Measurements from ENCODE around the gene C6orf132. TPM values are rescaled to one million over a fixed set of nuclear protein-coding genes. Genes with fewer than 3 reads are reported as not detected.

The C6orf132 gene
- polyA plus RNA-seq, 1 donor from 2014 or later: not detected

GRCh38 chr6:42071881-42072583 lies 70.4 kb downstream of the C6orf132 start:
- H3K27ac Mint-ChIP-seq: no peak overlapping the region
- no peaks in the 10 kb centered on the region for H3K9me3 Mint-ChIP-seq
- H3K36me3 Mint-ChIP-seq: peaks cover 2% of the 10 kb centered on the region
- H3K4me3 Mint-ChIP-seq: peak overlapping the region in 1 of 4 donors; percentile 31
- H3K4me1 Mint-ChIP-seq: peaks cover 0 to 6% (median 0%) of the 10 kb centered on the region in 3 donors
- no peaks in the 10 kb centered on the region for H3K27me3 Mint-ChIP-seq

GRCh38 chr6:42068872-42069522 lies 73.4 kb downstream of the C6orf132 start:
- H3K4me3 Mint-ChIP-seq: no peak overlapping the region

GRCh38 chr6:42068173-42068572 lies 74.2 kb downstream of the C6orf132 start:
- no peaks in the 10 kb centered on the region for H3K9me3 Mint-ChIP-seq
- no peaks in the 10 kb centered on the region for H3K36me3 Mint-ChIP-seq
- peaks cover 0 to under 1% (median 0%) of the 10 kb centered on the region in 3 donors for H3K4me1 Mint-ChIP-seq
- no peak overlapping the region for H3K4me3 Mint-ChIP-seq
- H3K27me3 Mint-ChIP-seq: no peaks in the 10 kb centered on the region
- H3K27ac Mint-ChIP-seq: no peak overlapping the region

More at GRCh38 chr6:42068872-42069522, 73.4 kb downstream of the C6orf132 start:
- peaks cover 0 to 5% (median 0%) of the 10 kb centered on the region in 3 donors for H3K4me1 Mint-ChIP-seq
- H3K9me3 Mint-ChIP-seq: no peaks in the 10 kb centered on the region
- H3K36me3 Mint-ChIP-seq: no peaks in the 10 kb centered on the region
- H3K27me3 Mint-ChIP-seq: no peaks in the 10 kb centered on the region
- H3K27ac Mint-ChIP-seq: no peak overlapping the region

GRCh38 chr6:42066156-42066675 lies 76.2 kb downstream of the C6orf132 start:
- no peaks in the 10 kb centered on the region for H3K9me3 Mint-ChIP-seq
- H3K4me1 Mint-ChIP-seq: no peaks in the 10 kb centered on the region
- H3K36me3 Mint-ChIP-seq: no peaks in the 10 kb centered on the region
- no peak overlapping the region for H3K27ac Mint-ChIP-seq
- no peak overlapping the region for H3K4me3 Mint-ChIP-seq
- no peaks in the 10 kb centered on the region for H3K27me3 Mint-ChIP-seq

GRCh38 chr6:42059743-42060142 lies 82.7 kb downstream of the C6orf132 start:
- H3K4me3 Mint-ChIP-seq: no peak overlapping the region
- peaks cover 0 to 6% (median 4%) of the 10 kb centered on the region in 3 donors for H3K4me1 Mint-ChIP-seq
- peaks cover 2% of the 10 kb centered on the region for H3K36me3 Mint-ChIP-seq
- no peaks in the 10 kb centered on the region for H3K27me3 Mint-ChIP-seq
- H3K9me3 Mint-ChIP-seq: no peaks in the 10 kb centered on the region
- H3K27ac Mint-ChIP-seq: no peak overlapping the region

- Mint-ChIP-seq H3K4me3 (peak overlapping the region in 1 of 4 donors; percentile 17), H3K27ac (peak overlapping the region in 1 of 3 donors; percentile 73), H3K36me3 (peaks cover 2% of the 10 kb centered on the region), H3K27me3 (no peaks in the 10 kb centered on the region), H3K4me1 (peaks cover 17 to 21% (median 20%) of the 10 kb centered on the region in 3 donors), H3K9me3 (no peaks in the 10 kb centered on the region)
Observed at GRCh38 chr6:42053601-42054000, 88.8 kb downstream of the C6orf132 start.

GRCh38 chr6:42051268-42051653 lies 91.2 kb downstream of the C6orf132 start:
- Mint-ChIP-seq H3K9me3 (no peaks in the 10 kb centered on the region), H3K27ac (peak overlapping the region in 1 of 3 donors; percentile 98), H3K27me3 (no peaks in the 10 kb centered on the region), H3K36me3 (no peaks in the 10 kb centered on the region), H3K4me1 (peaks cover 28 to 29% (median 29%) of the 10 kb centered on the region in 3 donors), H3K4me3 (peak overlapping the region; percentile 98 to 100 (median 99))

Other genes starting within 250 kb of the C6orf132 start
- 1.5 TPM for gene USP49, start 247.2 kb downstream of the C6orf132 start, polyA plus RNA-seq
- 9.8 TPM for gene MED20, start 221.5 kb downstream of the C6orf132 start, polyA plus RNA-seq
- 9.6 TPM for gene BYSL, start 221.1 kb downstream of the C6orf132 start, polyA plus RNA-seq
- 309 TPM for gene CCND3, start 200.8 kb downstream of the C6orf132 start, polyA plus RNA-seq
- gene TAF8, start 92.1 kb downstream of the C6orf132 start, polyA plus RNA-seq: 22.2 TPM
- gene GUCA1A, start 30.7 kb upstream of the C6orf132 start, polyA plus RNA-seq: not detected
- 0.54 TPM for gene GUCA1B, start 52.3 kb upstream of the C6orf132 start, polyA plus RNA-seq
- 44.8 TPM for gene MRPS10, start 75.2 kb upstream of the C6orf132 start, polyA plus RNA-seq